Measurements from ENCODE around the gene CD300LB. TPM values are rescaled to one million over a fixed set of nuclear protein-coding genes. Genes with fewer than 3 reads are reported as not detected.

The CD300LB gene
- total RNA-seq, 1 donor from 2014 or later: not detected

GRCh38 chr17:74544991-74545842 is 13.9 kb upstream of the CD300LB start:
- H2AFZ ChIP-seq (ENCODE audit: low read depth, low read length): no peak overlapping the region
- no peaks in the 10 kb centered on the region for H3K36me3 ChIP-seq (ENCODE audit: insufficient read depth, low read length)
- FAIRE-seq: no peak
- no peaks in the 10 kb centered on the region for H3K4me1 ChIP-seq (ENCODE audit: insufficient read depth, low read length)
- Mint-ChIP-seq H3K4me1 (ENCODE audit: low read depth, unreplicated experiment) (peaks cover 7% of the 10 kb centered on the region), H3K27ac (ENCODE audit: unreplicated experiment) (no peak overlapping the region), H3K27me3 (ENCODE audit: low read depth, unreplicated experiment) (peaks cover 28% of the 10 kb centered on the region), H3K4me3 (ENCODE audit: unreplicated experiment) (no peak overlapping the region), H3K36me3 (ENCODE audit: low read depth, unreplicated experiment) (no peaks in the 10 kb centered on the region), H3K9me3 (ENCODE audit: unreplicated experiment) (peaks cover 3% of the 10 kb centered on the region)
- H4K20me1 ChIP-seq (ENCODE audit: insufficient read depth, low read length): no peaks in the 10 kb centered on the region
- no peak overlapping the region for H3K27ac ChIP-seq (ENCODE audit: low read depth, low read length)
- H3K4me3 ChIP-seq (ENCODE audit: insufficient read depth, low read depth, low read length): no peak overlapping the region
- no peaks in the 10 kb centered on the region for H3K27me3 ChIP-seq (ENCODE audit: insufficient read depth, low read length)
- no peak overlapping the region for H3K4me2 ChIP-seq (ENCODE audit: low read length)
- no peaks in the 10 kb centered on the region for H3K9me3 ChIP-seq (ENCODE audit: insufficient read depth, low read depth, low read length)
- TF ChIP-seq CTCF (IDR thresholded peaks at IDR 0.05; ENCODE audit: insufficient read depth, low read depth, low read length): no peak
- no peak for TF ChIP-seq EZH2 (IDR thresholded peaks at IDR 0.05; ENCODE audit: insufficient read depth, low read length)
- H3K9ac ChIP-seq (ENCODE audit: low read length): no peak overlapping the region
- H3K79me2 ChIP-seq (ENCODE audit: insufficient read depth, low read length): no peaks in the 10 kb centered on the region
- no peak for DNase-seq (ENCODE audit: low read depth)

GRCh38 chr17:74543891-74544760 is 12.9 kb upstream of the CD300LB start:
- Histone ChIP-seq H3K4me3 (ENCODE audit: insufficient read depth, low read depth, low read length) (no peak overlapping the region), H3K79me2 (ENCODE audit: insufficient read depth, low read length) (no peaks in the 10 kb centered on the region), H3K27me3 (ENCODE audit: insufficient read depth, low read length) (no peaks in the 10 kb centered on the region), H3K4me2 (ENCODE audit: low read length) (no peak overlapping the region), H2AFZ (ENCODE audit: low read depth, low read length) (no peak overlapping the region), H3K9ac (ENCODE audit: low read length) (no peak overlapping the region), H3K4me1 (ENCODE audit: insufficient read depth, low read length) (no peaks in the 10 kb centered on the region), H3K9me3 (ENCODE audit: insufficient read depth, low read depth, low read length) (no peaks in the 10 kb centered on the region), H3K36me3 (ENCODE audit: insufficient read depth, low read length) (no peaks in the 10 kb centered on the region), H3K27ac (ENCODE audit: low read depth, low read length) (no peak overlapping the region), H4K20me1 (ENCODE audit: insufficient read depth, low read length) (no peaks in the 10 kb centered on the region)
- H3K4me1 Mint-ChIP-seq (ENCODE audit: low read depth, unreplicated experiment): peaks cover 7% of the 10 kb centered on the region
- DNase-seq (ENCODE audit: low read depth) (no peak), FAIRE-seq (no peak)
- H3K27me3 Mint-ChIP-seq (ENCODE audit: low read depth, unreplicated experiment): peaks cover 31% of the 10 kb centered on the region
- no peaks in the 10 kb centered on the region for H3K36me3 Mint-ChIP-seq (ENCODE audit: low read depth, unreplicated experiment)
- H3K9me3 Mint-ChIP-seq (ENCODE audit: unreplicated experiment): peaks cover 3% of the 10 kb centered on the region
- no peak overlapping the region for H3K27ac Mint-ChIP-seq (ENCODE audit: unreplicated experiment)
- TF ChIP-seq CTCF (IDR thresholded peaks at IDR 0.05; ENCODE audit: insufficient read depth, low read depth, low read length) (no peak), EZH2 (IDR thresholded peaks at IDR 0.05; ENCODE audit: insufficient read depth, low read length) (no peak)
- no peak overlapping the region for H3K4me3 Mint-ChIP-seq (ENCODE audit: unreplicated experiment)

Measured in astrocyte (in vitro differentiated cells and primary cell).